GM18526 (cell line): ENCODE measurements around the gene IFIT1B.

Source experiments
- POLR2A ChIP-seq: IDR thresholded peaks from 3 replicates; pipeline ENCODE4 v1.6.1; 2011; ENCODE audit not compliant: insufficient read length; ENCODE audit errors: extremely low read depth

The IFIT1B gene

GRCh38 chr10:89377705-89378637 is at the start of gene IFIT1B:
Gene IFIT1B, plus strand, starts transcription at chr10:89378056. Its CDS starts 80 bp downstream, at chr10:89378136.
- no peak for TF ChIP-seq POLR2A

GRCh38 chr10:89329151-89329550 is 48.7 kb upstream of the IFIT1B start:
- TF ChIP-seq POLR2A = no peak

- TF ChIP-seq POLR2A = no peak
Measured at GRCh38 chr10:89330537-89331212, 47.2 kb upstream of the IFIT1B start.

GRCh38 chr10:89332123-89332633 is 45.7 kb upstream of the IFIT1B start:
- TF ChIP-seq POLR2A = no peak

GRCh38 chr10:89335226-89335625 is 42.6 kb upstream of the IFIT1B start:
- no peak for TF ChIP-seq POLR2A

GRCh38 chr10:89336241-89336640 is 41.6 kb upstream of the IFIT1B start:
- no peak for TF ChIP-seq POLR2A

GRCh38 chr10:89337484-89337883 is 40.4 kb upstream of the IFIT1B start:
- no peak for TF ChIP-seq POLR2A

- TF ChIP-seq POLR2A = no peak
Measured at GRCh38 chr10:89338713-89339112, 39.1 kb upstream of the IFIT1B start.

- TF ChIP-seq POLR2A = no peak
Measured at GRCh38 chr10:89339875-89340274, 38.0 kb upstream of the IFIT1B start.

- TF ChIP-seq POLR2A = no peak
Measured at GRCh38 chr10:89341649-89342048, 36.2 kb upstream of the IFIT1B start.

GRCh38 chr10:89342206-89342958 is 35.5 kb upstream of the IFIT1B start:
- peak; percentile 47 for TF ChIP-seq POLR2A

GRCh38 chr10:89343089-89343767 is 34.6 kb upstream of the IFIT1B start:
- TF ChIP-seq POLR2A = no peak

- TF ChIP-seq POLR2A = no peak
Measured at GRCh38 chr10:89344156-89344555, 33.7 kb upstream of the IFIT1B start.

GRCh38 chr10:89345367-89346000 is 32.4 kb upstream of the IFIT1B start:
- TF ChIP-seq POLR2A = no peak
